Erythroblast (primary cell): ENCODE measurements around the gene CREB5.

Experiments used
- GATA1 ChIP-seq: IDR thresholded peaks from 2 replicates; pipeline ENCODE4 v1.6.1; 2011; ENCODE audit warnings: low read depth, mild to moderate bottlenecking, control low read depth, low read length, moderate library complexity
- POLR2A ChIP-seq: IDR thresholded peaks from 2 replicates; pipeline ENCODE4 v1.6.1; 2011; ENCODE audit warnings: mild to moderate bottlenecking, low read length

GRCh38 chr7:28556025-28556424 lies 143.7 kb downstream of the CREB5 start:
- TF ChIP-seq POLR2A = no peak
- no peak for TF ChIP-seq GATA1
